Nephron progenitor cell (in vitro differentiated cells): ENCODE data around the gene LGR5.

Experiments
- DNase-seq: peaks from one replicate; pipeline ENCODE4 v3.0.0; 2021
- H3K27ac Mint-ChIP-seq: 2 replicates; pipeline ENCODE4 v1.8.0; 2021; ENCODE audit warnings: mild to moderate bottlenecking, moderate library complexity, mixed read lengths
- H3K27me3 Mint-ChIP-seq: 2 replicates; pipeline ENCODE4 v1.8.0; 2021; ENCODE audit warnings: mild to moderate bottlenecking, low read depth, mixed read lengths; ENCODE audit not compliant: poor library complexity
- H3K36me3 Mint-ChIP-seq: 2 replicates; pipeline ENCODE4 v1.8.0; 2021; ENCODE audit warnings: low read depth, mixed read lengths
- H3K4me1 Mint-ChIP-seq: 2 replicates; pipeline ENCODE4 v1.8.0; 2021; ENCODE audit warnings: mixed read lengths
- H3K4me3 Mint-ChIP-seq: 2 replicates; pipeline ENCODE4 v1.8.0; 2021; ENCODE audit warnings: mild to moderate bottlenecking, moderate library complexity, mixed read lengths
- H3K9me3 Mint-ChIP-seq: 2 replicates; pipeline ENCODE4 v1.8.0; 2021; ENCODE audit warnings: mild to moderate bottlenecking, moderate library complexity, mixed read lengths
- TF ChIP-seq, protein P1 (sequence below): fragments of 200-600 bp; sonication (generic); IDR thresholded peaks from 2 replicates; pipeline ENCODE4 v1.5.0; 2021; ENCODE audit warnings: antibody characterized with exemption

Gene LGR5

DNA sequence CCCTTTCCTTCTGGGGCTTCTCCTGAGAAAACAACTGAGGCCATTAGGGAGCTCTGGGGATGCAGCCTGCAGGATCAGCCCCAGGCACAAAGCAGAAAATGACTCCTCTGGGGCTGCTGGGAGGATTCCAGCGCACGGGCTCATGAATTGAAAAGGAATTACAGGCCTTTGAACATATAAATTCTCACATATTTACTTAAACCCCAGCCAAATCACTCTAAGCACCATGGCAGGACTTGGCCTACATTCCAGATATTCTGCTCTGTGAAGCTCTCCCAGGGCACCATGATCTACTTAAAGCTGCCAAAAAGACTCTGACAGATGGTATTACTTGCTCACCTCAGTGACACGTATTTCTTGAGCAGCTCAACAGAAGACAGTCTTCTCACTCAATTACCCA, 136.9 kb downstream of the LGR5 start:
- H3K4me1 Mint-ChIP-seq, result peaks cover 43% of the 10 kb centered on the region
- no peaks in the 10 kb centered on the region for H3K36me3 Mint-ChIP-seq
- no peaks in the 10 kb centered on the region for H3K9me3 Mint-ChIP-seq
- H3K27ac Mint-ChIP-seq, result peak overlapping the region; percentile 90
- H3K27me3 Mint-ChIP-seq, result no peaks in the 10 kb centered on the region
- no peak overlapping the region for H3K4me3 Mint-ChIP-seq
- DNase-seq, result no peak
- TF ChIP-seq, protein P1, sequence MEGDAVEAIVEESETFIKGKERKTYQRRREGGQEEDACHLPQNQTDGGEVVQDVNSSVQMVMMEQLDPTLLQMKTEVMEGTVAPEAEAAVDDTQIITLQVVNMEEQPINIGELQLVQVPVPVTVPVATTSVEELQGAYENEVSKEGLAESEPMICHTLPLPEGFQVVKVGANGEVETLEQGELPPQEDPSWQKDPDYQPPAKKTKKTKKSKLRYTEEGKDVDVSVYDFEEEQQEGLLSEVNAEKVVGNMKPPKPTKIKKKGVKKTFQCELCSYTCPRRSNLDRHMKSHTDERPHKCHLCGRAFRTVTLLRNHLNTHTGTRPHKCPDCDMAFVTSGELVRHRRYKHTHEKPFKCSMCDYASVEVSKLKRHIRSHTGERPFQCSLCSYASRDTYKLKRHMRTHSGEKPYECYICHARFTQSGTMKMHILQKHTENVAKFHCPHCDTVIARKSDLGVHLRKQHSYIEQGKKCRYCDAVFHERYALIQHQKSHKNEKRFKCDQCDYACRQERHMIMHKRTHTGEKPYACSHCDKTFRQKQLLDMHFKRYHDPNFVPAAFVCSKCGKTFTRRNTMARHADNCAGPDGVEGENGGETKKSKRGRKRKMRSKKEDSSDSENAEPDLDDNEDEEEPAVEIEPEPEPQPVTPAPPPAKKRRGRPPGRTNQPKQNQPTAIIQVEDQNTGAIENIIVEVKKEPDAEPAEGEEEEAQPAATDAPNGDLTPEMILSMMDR, result no peak

DNA sequence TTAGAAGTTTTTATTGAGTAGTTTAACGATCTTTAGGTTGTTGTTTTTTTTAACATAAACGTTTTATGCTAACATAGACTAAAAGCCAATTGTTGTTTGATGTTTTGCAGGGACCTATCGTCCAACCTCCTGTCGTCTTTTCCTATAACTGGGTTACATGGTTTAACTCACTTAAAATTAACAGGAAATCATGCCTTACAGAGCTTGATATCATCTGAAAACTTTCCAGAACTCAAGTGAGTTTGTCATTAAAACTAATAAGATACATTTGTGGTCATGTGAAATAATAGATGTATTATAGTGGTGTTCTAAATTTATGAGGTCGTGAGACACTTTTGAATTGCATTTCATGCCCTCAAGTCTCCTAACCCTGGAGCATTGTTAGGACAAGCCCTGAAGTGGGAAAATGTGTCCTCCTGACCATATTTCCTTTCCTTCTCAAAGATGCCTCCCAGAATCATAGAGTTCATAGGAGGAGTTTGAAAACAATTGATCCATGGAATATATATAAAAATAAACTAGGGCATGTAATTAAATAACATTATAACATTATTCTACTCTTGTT, 139.2 kb downstream of the LGR5 start:
- peaks cover 39% of the 10 kb centered on the region for H3K4me1 Mint-ChIP-seq
- H3K4me3 Mint-ChIP-seq, result no peak overlapping the region
- H3K27me3 Mint-ChIP-seq, result no peaks in the 10 kb centered on the region
- H3K27ac Mint-ChIP-seq, result no peak overlapping the region
- H3K9me3 Mint-ChIP-seq, result no peaks in the 10 kb centered on the region
- TF ChIP-seq, protein P1, result no peak
- no peaks in the 10 kb centered on the region for H3K36me3 Mint-ChIP-seq
- DNase-seq, result no peak

DNA sequence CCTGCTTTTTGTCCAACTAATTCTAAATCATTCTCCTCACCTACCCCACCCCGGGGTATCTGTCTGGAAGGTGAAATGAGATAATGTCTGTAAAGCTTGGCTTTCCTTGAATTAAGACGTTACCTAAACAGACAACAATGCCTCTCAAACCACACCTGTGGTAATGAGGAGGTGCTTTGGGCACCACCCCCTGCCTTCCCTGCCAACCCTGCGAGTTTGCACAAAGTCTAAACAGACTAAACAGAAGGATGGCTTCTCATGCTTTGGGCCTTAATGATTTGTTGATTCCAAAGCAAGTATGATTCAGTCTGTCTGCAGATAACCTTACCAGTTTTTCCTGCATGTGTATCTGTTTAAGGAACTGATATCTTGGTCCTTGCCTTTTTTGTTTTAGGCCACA, 141.6 kb downstream of the LGR5 start:
- peaks cover 6% of the 10 kb centered on the region for H3K36me3 Mint-ChIP-seq
- no peak for DNase-seq
- no peaks in the 10 kb centered on the region for H3K9me3 Mint-ChIP-seq
- no peaks in the 10 kb centered on the region for H3K27me3 Mint-ChIP-seq
- H3K27ac Mint-ChIP-seq, result no peak overlapping the region
- H3K4me3 Mint-ChIP-seq, result no peak overlapping the region
- H3K4me1 Mint-ChIP-seq, result peaks cover 26% of the 10 kb centered on the region
- TF ChIP-seq, protein P1, result no peak

DNA sequence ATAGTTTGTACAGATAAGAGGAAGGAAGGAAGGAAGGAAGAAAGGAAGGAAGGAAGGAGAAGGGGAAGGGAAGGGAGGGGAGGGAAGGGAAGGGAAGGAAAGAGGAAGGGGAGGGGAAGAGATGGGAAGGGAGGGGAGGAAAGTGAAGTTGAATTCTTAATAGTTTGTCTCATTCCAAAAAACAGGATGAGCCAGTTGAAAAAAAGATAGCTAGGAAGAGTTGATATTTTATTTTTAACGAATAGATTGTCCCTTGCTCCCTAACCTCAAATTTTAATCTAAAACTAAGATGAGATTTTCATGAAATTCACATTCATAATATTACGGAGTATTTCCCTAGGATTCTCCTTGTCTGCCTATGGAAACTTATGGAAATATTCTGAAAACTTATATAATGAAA, 143.3 kb downstream of the LGR5 start:
- TF ChIP-seq, protein P1, result no peak
- Mint-ChIP-seq H3K36me3 (peaks cover 6% of the 10 kb centered on the region), H3K27me3 (no peaks in the 10 kb centered on the region), H3K27ac (no peak overlapping the region), H3K9me3 (no peaks in the 10 kb centered on the region), H3K4me3 (no peak overlapping the region), H3K4me1 (peaks cover 9% of the 10 kb centered on the region)
- no peak for DNase-seq

GRCh38 chr12:71584356-71584755, 144.8 kb downstream of the LGR5 start:
- TF ChIP-seq, protein P1, result no peak
- H3K27me3 Mint-ChIP-seq, result no peaks in the 10 kb centered on the region
- H3K4me3 Mint-ChIP-seq, result no peak overlapping the region

DNA sequence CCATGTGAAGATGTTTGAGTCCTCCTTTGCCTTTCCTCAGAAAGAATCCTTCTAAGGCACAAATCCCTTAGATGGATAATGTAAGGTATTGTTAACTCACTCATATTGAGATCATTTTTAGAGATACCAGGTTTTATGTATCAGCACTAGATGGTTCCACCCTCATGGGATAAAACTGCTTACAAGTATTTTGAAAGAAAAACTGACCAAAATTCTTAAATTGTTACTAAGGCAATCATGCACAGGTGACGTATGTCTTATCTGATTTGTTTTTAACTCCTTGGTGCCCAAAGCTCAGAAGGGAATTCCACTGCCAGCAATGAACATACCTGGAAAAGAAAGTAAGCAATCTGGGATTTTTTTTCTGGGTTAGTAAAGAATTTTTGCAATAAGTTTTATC, 145.6 kb downstream of the LGR5 start:
- no peaks in the 10 kb centered on the region for H3K4me1 Mint-ChIP-seq
- TF ChIP-seq, protein P1, result no peak
- DNase-seq, result no peak
- H3K9me3 Mint-ChIP-seq, result no peaks in the 10 kb centered on the region
- no peak overlapping the region for H3K27ac Mint-ChIP-seq
- H3K4me3 Mint-ChIP-seq, result no peak overlapping the region
- H3K36me3 Mint-ChIP-seq, result peaks cover 6% of the 10 kb centered on the region
- no peaks in the 10 kb centered on the region for H3K27me3 Mint-ChIP-seq

More at GRCh38 chr12:71584356-71584755, 144.8 kb downstream of the LGR5 start:
- no peaks in the 10 kb centered on the region for H3K9me3 Mint-ChIP-seq
- no peak for DNase-seq
- peaks cover 6% of the 10 kb centered on the region for H3K36me3 Mint-ChIP-seq
- no peaks in the 10 kb centered on the region for H3K4me1 Mint-ChIP-seq
- no peak overlapping the region for H3K27ac Mint-ChIP-seq
